Psoas muscle (tissue), 8 donors: Measurements from ENCODE around the gene FGF14. TPM values are rescaled to one million over a fixed set of nuclear protein-coding genes. Genes with fewer than 3 reads are reported as not detected.

Experiments
- ATAC-seq, 4 donors: fragments of 200-7000 bp; cut with Tn5 transposase; one replicate each; pipeline ENCODE4 v1.9.1; 2020; ENCODE audit warnings: moderate library complexity in 3 of 4, mild to moderate bottlenecking in 2 of 4
- DNase-seq, 2 donors: peaks; one replicate each; pipeline ENCODE4 v3.0.0-alpha.2; 2020
- H3K27ac ChIP-seq: fragments of 200-600 bp; one replicate; pipeline ENCODE4 v1.8.0; 2022
- H3K27me3 ChIP-seq, 3 donors: fragments of 200-600 bp in 1 of 3; one replicate each; pipeline versions ENCODE4 v1.6.1 to v1.8.0; 2013 to 2022; ENCODE audit warnings: low read length in 2 of 3, mild to moderate bottlenecking in 2 of 3, moderate library complexity in 1 of 3; ENCODE audit not compliant: insufficient read depth in 3 of 3
- H3K36me3 ChIP-seq, 2 donors: fragments of 200-600 bp in 1 of 2; one replicate each; pipeline versions ENCODE4 v1.6.1 to v1.8.0; 2013 to 2022; ENCODE audit warnings: low read depth in 1 of 2, mild to moderate bottlenecking in 1 of 2, moderate library complexity in 1 of 2; ENCODE audit not compliant: insufficient read depth in 1 of 2
- H3K4me1 ChIP-seq: fragments of 200-600 bp; one replicate; pipeline ENCODE4 v1.8.0; 2022
- H3K4me3 ChIP-seq: fragments of 200-600 bp; one replicate; pipeline ENCODE4 v1.8.0; 2022; ENCODE audit warnings: mild to moderate bottlenecking
- H3K9me3 ChIP-seq: fragments of 200-600 bp; one replicate; pipeline ENCODE4 v1.8.0; 2022
- CTCF ChIP-seq: fragments of 200-600 bp; IDR thresholded peaks from one replicate; pipeline ENCODE4 v1.8.0; 2022; ENCODE audit warnings: antibody characterized with exemption
- WGBS, 3 donors: extraction: QIAGEN DNeasy Blood & Tissue Kit; methylation state at CpG; one replicate each; pipeline versions ENCODE4 v1.1.6 to v1.1.7; 2013; 5-methylcytosine and 5-hydroxymethylcytosine counted together
- intact Hi-C, 2 donors: fragments of 100-400 bp; cut with DNase I; formaldehyde crosslinking; loops; one replicate each; pipeline versions ENCODE4 v1.11.0 to v1.14.2; 2022
- polyA plus RNA-seq, 3 donors: library from polyadenylated mRNA; stranded (reverse); fragments of 200-250 nt; gene quantifications; one replicate each; pipeline ENCODE4 v1.2.3, GENCODE V29; 2013
- total RNA-seq, 4 donors: library from RNA; stranded (reverse); fragmentation: NEBNext Ultra II Directional in 2 of 4; extraction: Animal tissue kit (Norgen Biotek cat#: 25700) in 2 of 4; gene quantifications; one replicate each; pipeline versions ENCODE4 v1.2.1 to v1.2.4, GENCODE V29; 2021 to 2023
- donor health status: healthy with polysubstance abuse.
- donor health status: DM: no; HTN: no; CAD: no; lungs with moderate emphysema.
- donor health status: Bipolar disorder and iron deficiency.
- donor health status: healthy.
- donor health status: DM: yes; HTN: yes; CAD: no.
- donor health status: DM: no; HTN: no; CAD: no.
- donor health status: DM: no; HTN: no; CAD: no.
- donor health status: DM: yes; HTN: yes; CAD: no.

The FGF14 gene
- total and polyA plus RNA-seq, 7 donors: 0.01 to 0.05 (median 0.02) TPM; not detected in 4

GRCh38 chr13:101935828-101936227 is 466.0 kb downstream of the FGF14 start:
- Histone ChIP-seq H3K27me3 (no peaks in the 10 kb centered on the region), H3K4me3 (no peak overlapping the region), H3K27ac (no peak overlapping the region), H3K4me1 (no peaks in the 10 kb centered on the region), H3K9me3 (no peaks in the 10 kb centered on the region), H3K36me3 (no peaks in the 10 kb centered on the region)
- DNase-seq (no peak), ATAC-seq (no peak)
- intact Hi-C loops: no loop called here
- WGBS, 3 donors: 70 to 88% (median 81%) methylated on average over 2 of the region's 2 CpGs
- TF ChIP-seq CTCF: no peak

GRCh38 chr13:101931186-101931585 is 470.7 kb downstream of the FGF14 start:
- no peak for TF ChIP-seq CTCF
- Histone ChIP-seq H3K36me3 (no peaks in the 10 kb centered on the region), H3K27me3 (no peaks in the 10 kb centered on the region), H3K4me1 (no peaks in the 10 kb centered on the region), H3K27ac (no peak overlapping the region), H3K4me3 (no peak overlapping the region), H3K9me3 (no peaks in the 10 kb centered on the region)
- intact Hi-C loops: no loop called here
- ATAC-seq: no peak
- 50 to 70% (median 58%) methylated on average over 3 of the region's 3 CpGs for WGBS, 3 donors
- DNase-seq: no peak

GRCh38 chr13:101930331-101930730 is 471.5 kb downstream of the FGF14 start:
- intact Hi-C loops: no loop called here
- Histone ChIP-seq H3K27ac (no peak overlapping the region), H3K27me3 (peaks cover 0 to under 1% (median 0%) of the 10 kb centered on the region in 3 donors), H3K36me3 (no peaks in the 10 kb centered on the region), H3K9me3 (no peaks in the 10 kb centered on the region), H3K4me3 (no peak overlapping the region), H3K4me1 (no peaks in the 10 kb centered on the region)
- ATAC-seq (no peak), DNase-seq (no peak)
- WGBS, 3 donors: 50 to 73% (median 72%) methylated on average over 2 of the region's 2 CpGs
- no peak for TF ChIP-seq CTCF

GRCh38 chr13:101925731-101926130 is 476.1 kb downstream of the FGF14 start:
- ATAC-seq: no peak
- intact Hi-C loops: no loop called here
- 52 to 57% (median 53%) methylated on average over 2 of the region's 2 CpGs for WGBS, 3 donors
- Histone ChIP-seq H3K4me1 (no peaks in the 10 kb centered on the region), H3K36me3 (no peaks in the 10 kb centered on the region), H3K27me3 (peaks cover 0 to 16% (median 0%) of the 10 kb centered on the region in 3 donors), H3K27ac (no peak overlapping the region), H3K9me3 (no peaks in the 10 kb centered on the region), H3K4me3 (no peak overlapping the region)
- no peak for DNase-seq
- no peak for TF ChIP-seq CTCF

- no peak for TF ChIP-seq CTCF
- DNase-seq (no peak), ATAC-seq (no peak)
- Histone ChIP-seq H3K27ac (no peak overlapping the region), H3K36me3 (no peaks in the 10 kb centered on the region), H3K4me3 (no peak overlapping the region), H3K27me3 (peaks cover 0 to 70% (median 10%) of the 10 kb centered on the region in 3 donors), H3K4me1 (no peaks in the 10 kb centered on the region), H3K9me3 (no peaks in the 10 kb centered on the region)
- intact Hi-C loops: no loop called here
- 2% methylated on average over 24 of the region's 24 CpGs for WGBS, 3 donors
These were observed 482.2 kb downstream of the FGF14 start for GRCh38 chr13:101919541-101920181.
